ENCODE data around the gene SIRPA.

Gene SIRPA

DNA sequence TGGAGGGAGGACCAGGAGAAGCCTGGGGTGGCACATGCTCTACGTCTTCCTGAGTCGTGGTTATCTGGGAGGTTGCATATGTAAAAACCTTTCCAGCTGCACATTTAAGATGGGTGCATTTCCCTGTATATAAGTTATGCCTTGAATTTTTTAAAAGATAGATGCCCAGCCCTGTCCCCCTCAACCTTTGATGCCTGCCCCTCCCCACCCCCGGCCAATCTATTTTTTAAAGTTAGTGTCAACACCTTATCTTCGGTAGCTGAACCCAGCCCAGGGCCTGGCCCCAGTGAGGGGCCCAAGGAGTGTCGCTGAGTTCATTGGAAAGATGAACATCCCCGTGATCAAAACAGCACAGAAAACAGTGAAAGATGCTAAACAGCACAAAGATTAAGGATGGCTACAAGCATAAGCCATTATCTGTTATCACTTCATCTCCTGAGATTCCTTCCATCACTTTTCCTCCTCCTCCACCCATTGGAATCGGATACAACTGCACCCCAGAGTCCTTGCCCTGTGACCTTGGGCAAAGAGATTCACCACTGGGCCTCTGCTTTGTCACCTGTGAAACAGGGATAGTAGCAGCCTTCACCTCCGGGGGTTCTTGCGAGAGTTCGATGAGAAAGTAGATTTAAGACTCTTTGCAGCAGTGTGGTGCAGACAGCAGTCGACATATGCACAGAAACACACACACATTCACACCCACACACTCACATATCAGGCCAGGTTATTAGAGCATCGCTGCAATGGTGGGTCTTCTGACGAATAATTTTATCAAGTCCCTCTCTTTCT is 47.5 kb downstream of the SIRPA start:
- no peak overlapping the region for H3K27ac ChIP-seq (ENCODE audit: low read depth, low read length)
- H3K9me3 ChIP-seq (ENCODE audit: control insufficient read depth, insufficient read depth, low read length), result no peaks in the 10 kb centered on the region
- H3K4me3 ChIP-seq (ENCODE audit: low read depth, low read length), result no peak overlapping the region
- H3K36me3 ChIP-seq (ENCODE audit: control insufficient read depth, insufficient read depth, low read length), result no peaks in the 10 kb centered on the region
- no peak overlapping the region for H3K9ac ChIP-seq (ENCODE audit: low read depth, low read length)
- peaks cover 8% of the 10 kb centered on the region for H3K4me1 ChIP-seq (ENCODE audit: control insufficient read depth, insufficient read depth, low read length)
- peaks cover 37% of the 10 kb centered on the region for H3K27me3 ChIP-seq (ENCODE audit: control insufficient read depth, insufficient read depth, low read length)

- Histone ChIP-seq H3K36me3 (ENCODE audit: control insufficient read depth, insufficient read depth, low read length) (no peaks in the 10 kb centered on the region), H3K27ac (ENCODE audit: low read depth, low read length) (no peak overlapping the region), H3K9ac (ENCODE audit: low read depth, low read length) (no peak overlapping the region), H3K27me3 (ENCODE audit: control insufficient read depth, insufficient read depth, low read length) (peaks cover 42% of the 10 kb centered on the region), H3K4me1 (ENCODE audit: control insufficient read depth, insufficient read depth, low read length) (peaks cover 9% of the 10 kb centered on the region), H3K9me3 (ENCODE audit: control insufficient read depth, insufficient read depth, low read length) (no peaks in the 10 kb centered on the region), H3K4me3 (ENCODE audit: low read depth, low read length) (no peak overlapping the region)
Observed at GRCh38 chr20:1943275-1944002, 48.2 kb downstream of the SIRPA start.

GRCh38 chr20:1944345-1945091 is 49.3 kb downstream of the SIRPA start:
- Histone ChIP-seq H3K27ac (ENCODE audit: low read depth, low read length) (no peak overlapping the region), H3K9ac (ENCODE audit: low read depth, low read length) (no peak overlapping the region), H3K4me1 (ENCODE audit: control insufficient read depth, insufficient read depth, low read length) (peaks cover 18% of the 10 kb centered on the region), H3K27me3 (ENCODE audit: control insufficient read depth, insufficient read depth, low read length) (peaks cover 42% of the 10 kb centered on the region), H3K36me3 (ENCODE audit: control insufficient read depth, insufficient read depth, low read length) (no peaks in the 10 kb centered on the region), H3K4me3 (ENCODE audit: low read depth, low read length) (no peak overlapping the region), H3K9me3 (ENCODE audit: control insufficient read depth, insufficient read depth, low read length) (no peaks in the 10 kb centered on the region)

DNA sequence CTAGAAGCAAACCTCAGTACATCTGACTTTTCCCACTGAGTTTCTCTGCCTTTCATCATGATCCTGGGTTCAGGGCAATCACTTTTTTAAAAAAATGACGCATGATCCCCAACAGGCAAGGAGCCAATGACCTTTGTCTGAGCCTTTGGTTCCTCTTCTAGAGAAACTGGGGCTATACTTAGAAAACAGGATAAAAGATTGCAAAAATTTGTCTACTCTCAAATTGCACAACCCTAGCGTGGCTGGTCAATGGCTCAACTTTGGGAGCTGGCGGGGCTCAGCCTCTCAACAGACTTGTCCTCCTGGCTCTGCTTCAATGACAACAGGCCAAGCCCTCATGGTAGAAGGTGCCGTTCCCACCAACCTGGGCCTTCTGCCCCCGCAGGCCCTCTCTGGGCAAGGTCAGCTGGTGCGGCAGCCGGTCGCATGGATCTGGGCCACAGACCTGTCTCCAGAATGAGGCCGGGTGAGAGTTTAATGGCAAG is 50.0 kb downstream of the SIRPA start:
- Histone ChIP-seq H3K9ac (ENCODE audit: low read depth, low read length) (no peak overlapping the region), H3K4me3 (ENCODE audit: low read depth, low read length) (no peak overlapping the region), H3K36me3 (ENCODE audit: control insufficient read depth, insufficient read depth, low read length) (no peaks in the 10 kb centered on the region), H3K27me3 (ENCODE audit: control insufficient read depth, insufficient read depth, low read length) (peaks cover 42% of the 10 kb centered on the region), H3K27ac (ENCODE audit: low read depth, low read length) (no peak overlapping the region), H3K4me1 (ENCODE audit: control insufficient read depth, insufficient read depth, low read length) (peaks cover 25% of the 10 kb centered on the region), H3K9me3 (ENCODE audit: control insufficient read depth, insufficient read depth, low read length) (no peaks in the 10 kb centered on the region)

GRCh38 chr20:1945660-1946059 is 50.5 kb downstream of the SIRPA start:
- Histone ChIP-seq H3K27ac (ENCODE audit: low read depth, low read length) (no peak overlapping the region), H3K9me3 (ENCODE audit: control insufficient read depth, insufficient read depth, low read length) (no peaks in the 10 kb centered on the region), H3K27me3 (ENCODE audit: control insufficient read depth, insufficient read depth, low read length) (peaks cover 42% of the 10 kb centered on the region), H3K4me3 (ENCODE audit: low read depth, low read length) (no peak overlapping the region), H3K4me1 (ENCODE audit: control insufficient read depth, insufficient read depth, low read length) (peaks cover 25% of the 10 kb centered on the region), H3K9ac (ENCODE audit: low read depth, low read length) (no peak overlapping the region), H3K36me3 (ENCODE audit: control insufficient read depth, insufficient read depth, low read length) (no peaks in the 10 kb centered on the region)

DNA sequence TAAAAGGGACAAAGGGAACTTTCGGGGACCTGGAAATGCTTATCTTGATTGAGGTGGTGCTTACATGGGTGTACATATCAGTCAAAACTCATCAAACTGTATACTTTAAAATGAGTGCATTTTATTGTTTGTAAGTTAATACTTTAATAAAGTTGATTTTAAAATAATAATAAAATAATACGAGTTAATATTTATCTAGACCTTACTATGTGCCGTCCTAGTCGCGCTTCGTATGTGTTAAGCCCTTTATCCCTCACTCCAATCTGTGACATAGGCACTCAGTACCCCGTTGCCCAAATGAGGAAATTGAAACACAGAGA is 51.2 kb downstream of the SIRPA start:
- 0 out of 2 replicates have a peak overlapping the region, but pooled peaks have one; percentile 39 for H3K9ac ChIP-seq (ENCODE audit: low read depth, low read length)
- no peaks in the 10 kb centered on the region for H3K36me3 ChIP-seq (ENCODE audit: control insufficient read depth, insufficient read depth, low read length)
- peaks cover 42% of the 10 kb centered on the region for H3K27me3 ChIP-seq (ENCODE audit: control insufficient read depth, insufficient read depth, low read length)
- H3K4me1 ChIP-seq (ENCODE audit: control insufficient read depth, insufficient read depth, low read length), result peaks cover 25% of the 10 kb centered on the region
- H3K4me3 ChIP-seq (ENCODE audit: low read depth, low read length), result peak overlapping the region; percentile 59
- no peaks in the 10 kb centered on the region for H3K9me3 ChIP-seq (ENCODE audit: control insufficient read depth, insufficient read depth, low read length)
- no peak overlapping the region for H3K27ac ChIP-seq (ENCODE audit: low read depth, low read length)

DNA sequence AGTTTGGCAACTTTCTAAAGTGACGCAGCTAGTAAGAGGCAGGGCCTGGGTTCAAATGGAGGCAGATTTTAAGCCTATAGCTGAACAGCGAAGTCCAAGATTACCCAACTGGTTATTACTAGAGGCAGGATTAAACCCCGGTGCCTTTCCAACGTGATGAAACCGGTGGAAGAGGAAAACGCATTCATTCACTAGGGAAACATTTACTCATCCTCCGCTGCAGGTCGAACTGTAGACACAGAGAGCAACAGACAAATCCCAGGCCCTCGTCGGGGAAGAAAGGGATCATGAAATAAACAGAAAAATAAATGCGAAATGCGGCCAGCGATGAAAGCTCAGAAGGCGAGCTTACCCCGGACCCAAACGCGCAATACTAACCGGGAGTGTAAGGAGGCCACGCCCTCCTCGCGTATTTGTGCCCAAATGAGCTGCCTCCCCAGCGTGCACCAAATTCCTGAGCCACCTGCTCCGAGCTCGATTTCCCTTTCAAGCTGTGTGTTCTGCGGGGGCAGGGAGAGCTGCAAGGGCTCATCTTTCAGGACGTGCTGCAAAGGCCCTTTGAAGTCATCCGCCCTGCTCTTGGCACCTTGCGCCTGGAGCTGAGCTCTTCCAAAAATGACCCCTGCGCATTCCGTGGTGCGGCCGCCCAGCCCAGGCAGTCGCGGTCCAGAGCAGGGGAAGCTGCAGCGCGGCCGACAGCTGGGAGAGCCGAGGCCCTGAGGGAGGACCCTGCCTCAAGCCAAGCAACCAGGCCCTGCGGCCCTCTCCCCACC is 51.7 kb downstream of the SIRPA start:
- no peaks in the 10 kb centered on the region for H3K36me3 ChIP-seq (ENCODE audit: control insufficient read depth, insufficient read depth, low read length)
- no peaks in the 10 kb centered on the region for H3K9me3 ChIP-seq (ENCODE audit: control insufficient read depth, insufficient read depth, low read length)
- peaks cover 43% of the 10 kb centered on the region for H3K27me3 ChIP-seq (ENCODE audit: control insufficient read depth, insufficient read depth, low read length)
- H3K4me1 ChIP-seq (ENCODE audit: control insufficient read depth, insufficient read depth, low read length), result peaks cover 30% of the 10 kb centered on the region
- H3K9ac ChIP-seq (ENCODE audit: low read depth, low read length), result peak overlapping the region; percentile 39; the same call in 1 of the 2 replicates
- H3K4me3 ChIP-seq (ENCODE audit: low read depth, low read length), result peak overlapping the region; percentile 59
- peak overlapping the region; percentile 63 for H3K27ac ChIP-seq (ENCODE audit: low read depth, low read length)

- H3K4me3 ChIP-seq (ENCODE audit: low read depth, low read length), result peak overlapping the region; percentile 59
- H3K36me3 ChIP-seq (ENCODE audit: control insufficient read depth, insufficient read depth, low read length), result no peaks in the 10 kb centered on the region
- H3K9ac ChIP-seq (ENCODE audit: low read depth, low read length), result no peak overlapping the region
- H3K9me3 ChIP-seq (ENCODE audit: control insufficient read depth, insufficient read depth, low read length), result no peaks in the 10 kb centered on the region
- peaks cover 48% of the 10 kb centered on the region for H3K27me3 ChIP-seq (ENCODE audit: control insufficient read depth, insufficient read depth, low read length)
- H3K4me1 ChIP-seq (ENCODE audit: control insufficient read depth, insufficient read depth, low read length), result peaks cover 30% of the 10 kb centered on the region
- H3K27ac ChIP-seq (ENCODE audit: low read depth, low read length), result peak overlapping the region; percentile 63
Observed at GRCh38 chr20:1947535-1947846, 52.3 kb downstream of the SIRPA start.

DNA sequence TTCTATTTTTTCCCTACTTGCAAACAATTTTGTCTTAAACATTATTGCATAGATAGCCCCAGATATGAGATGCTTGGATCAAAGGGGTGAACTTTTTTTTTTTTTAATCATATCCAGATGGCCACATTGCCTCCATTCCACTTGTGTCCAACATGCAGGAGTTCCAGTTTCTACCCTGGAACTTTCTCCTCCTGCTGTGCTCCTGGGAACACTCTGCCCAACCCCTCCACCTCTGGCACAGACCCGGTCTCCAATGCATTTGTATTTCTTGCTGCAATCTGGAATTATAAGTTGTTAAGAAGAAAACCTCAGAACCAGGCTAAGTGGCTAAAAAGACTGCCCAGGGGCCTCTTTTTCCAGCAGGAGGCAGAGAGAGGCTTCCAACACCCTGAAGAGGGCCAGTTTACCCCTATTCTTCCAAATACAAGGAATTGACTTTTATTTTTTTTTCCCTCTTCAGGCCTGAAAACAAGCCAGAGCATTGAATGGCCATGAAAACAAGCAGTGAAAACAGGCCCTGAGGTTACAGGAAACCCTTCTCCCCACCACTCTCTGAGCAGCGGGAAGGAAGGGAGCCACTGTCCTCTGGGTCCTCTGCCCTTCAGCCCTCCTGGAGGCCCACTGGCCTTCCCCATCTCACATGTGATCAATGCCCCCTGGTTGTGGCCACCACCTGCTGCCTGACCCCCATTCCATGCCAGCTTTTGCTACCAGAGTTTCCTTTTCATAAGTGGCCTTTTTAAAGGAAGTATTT is 54.3 kb downstream of the SIRPA start:
- H3K4me1 ChIP-seq (ENCODE audit: control insufficient read depth, insufficient read depth, low read length), result peaks cover 35% of the 10 kb centered on the region
- no peak overlapping the region for H3K9ac ChIP-seq (ENCODE audit: low read depth, low read length)
- peaks cover 39% of the 10 kb centered on the region for H3K27me3 ChIP-seq (ENCODE audit: control insufficient read depth, insufficient read depth, low read length)
- no peak overlapping the region for H3K4me3 ChIP-seq (ENCODE audit: low read depth, low read length)
- no peaks in the 10 kb centered on the region for H3K36me3 ChIP-seq (ENCODE audit: control insufficient read depth, insufficient read depth, low read length)
- no peaks in the 10 kb centered on the region for H3K9me3 ChIP-seq (ENCODE audit: control insufficient read depth, insufficient read depth, low read length)
- H3K27ac ChIP-seq (ENCODE audit: low read depth, low read length), result no peak overlapping the region

DNA sequence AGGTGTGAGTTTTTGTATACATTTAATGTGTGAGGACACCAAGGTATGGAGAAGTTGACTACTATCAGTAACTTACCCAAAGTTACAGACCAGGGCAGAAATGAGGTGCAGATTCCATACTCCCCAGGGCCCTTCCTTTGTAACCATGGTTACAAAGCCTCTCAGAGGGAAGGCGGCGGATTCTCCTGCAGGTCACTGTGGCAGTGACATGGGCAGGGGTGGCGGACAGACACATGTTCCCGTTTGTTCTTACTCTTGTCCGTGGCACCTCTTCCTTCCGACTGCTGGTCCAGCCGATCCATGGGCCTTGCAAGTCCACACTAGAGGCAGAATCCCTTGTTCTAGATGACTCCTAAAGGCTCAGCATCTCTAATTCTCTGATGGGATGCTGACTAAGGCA is 55.6 kb downstream of the SIRPA start:
- Histone ChIP-seq H3K9ac (ENCODE audit: low read depth, low read length) (no peak overlapping the region), H3K27me3 (ENCODE audit: control insufficient read depth, insufficient read depth, low read length) (peaks cover 25% of the 10 kb centered on the region), H3K4me1 (ENCODE audit: control insufficient read depth, insufficient read depth, low read length) (peaks cover 43% of the 10 kb centered on the region), H3K36me3 (ENCODE audit: control insufficient read depth, insufficient read depth, low read length) (no peaks in the 10 kb centered on the region), H3K4me3 (ENCODE audit: low read depth, low read length) (no peak overlapping the region), H3K27ac (ENCODE audit: low read depth, low read length) (no peak overlapping the region), H3K9me3 (ENCODE audit: control insufficient read depth, insufficient read depth, low read length) (no peaks in the 10 kb centered on the region)

Data from HUES48 (cell line).